ENCODE results near the gene SLC22A2. TPM values are rescaled to one million over a fixed set of nuclear protein-coding genes. Genes with fewer than 3 reads are reported as not detected.

SLC22A2 gene
- total RNA-seq, 4 donors from 2014 or later = not detected

DNA sequence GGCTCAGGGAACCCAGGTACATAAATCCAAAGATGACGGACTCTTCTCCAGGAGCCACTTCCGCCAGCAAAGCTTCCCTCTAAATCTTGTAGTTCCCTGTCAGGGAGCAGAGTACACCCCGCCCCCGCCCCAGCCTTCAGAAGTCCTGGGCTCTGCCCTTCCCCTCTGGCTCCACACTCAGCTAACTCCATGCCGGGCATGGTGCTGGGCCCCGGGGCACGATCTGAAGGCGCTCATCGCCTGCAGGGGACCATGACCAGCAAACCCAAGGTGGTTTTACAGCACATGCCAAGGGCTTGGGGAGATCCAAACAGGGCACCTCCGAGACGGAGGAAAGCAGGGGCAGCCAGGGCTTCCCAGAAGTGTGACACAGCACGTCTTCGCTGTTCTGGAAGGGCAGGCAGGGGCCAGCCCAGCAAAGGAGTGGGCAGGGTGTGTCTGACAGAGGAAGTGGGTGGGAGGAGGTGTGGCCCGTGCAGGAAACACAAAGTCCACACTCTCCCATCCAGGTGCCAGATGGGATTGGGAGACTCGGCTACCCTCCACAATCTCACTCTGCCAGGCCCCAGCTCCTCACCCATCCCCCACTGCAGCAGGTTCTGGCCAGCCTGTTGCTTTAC, 41.6 kb upstream of the SLC22A2 start:
- intact Hi-C loops (cut with DNase I; ENCODE audit: low total_unique reads) = no loop called here
- no peak for DNase-seq (ENCODE audit: low spot score in 2 of 2)
- 38 to 58% methylated on average over 15 of the region's 15 CpGs for WGBS, 2 donors
- TF ChIP-seq, protein P1, sequence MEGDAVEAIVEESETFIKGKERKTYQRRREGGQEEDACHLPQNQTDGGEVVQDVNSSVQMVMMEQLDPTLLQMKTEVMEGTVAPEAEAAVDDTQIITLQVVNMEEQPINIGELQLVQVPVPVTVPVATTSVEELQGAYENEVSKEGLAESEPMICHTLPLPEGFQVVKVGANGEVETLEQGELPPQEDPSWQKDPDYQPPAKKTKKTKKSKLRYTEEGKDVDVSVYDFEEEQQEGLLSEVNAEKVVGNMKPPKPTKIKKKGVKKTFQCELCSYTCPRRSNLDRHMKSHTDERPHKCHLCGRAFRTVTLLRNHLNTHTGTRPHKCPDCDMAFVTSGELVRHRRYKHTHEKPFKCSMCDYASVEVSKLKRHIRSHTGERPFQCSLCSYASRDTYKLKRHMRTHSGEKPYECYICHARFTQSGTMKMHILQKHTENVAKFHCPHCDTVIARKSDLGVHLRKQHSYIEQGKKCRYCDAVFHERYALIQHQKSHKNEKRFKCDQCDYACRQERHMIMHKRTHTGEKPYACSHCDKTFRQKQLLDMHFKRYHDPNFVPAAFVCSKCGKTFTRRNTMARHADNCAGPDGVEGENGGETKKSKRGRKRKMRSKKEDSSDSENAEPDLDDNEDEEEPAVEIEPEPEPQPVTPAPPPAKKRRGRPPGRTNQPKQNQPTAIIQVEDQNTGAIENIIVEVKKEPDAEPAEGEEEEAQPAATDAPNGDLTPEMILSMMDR (IDR thresholded peaks at IDR 0.05) = no peak
- no peak for TF ChIP-seq POLR2A (IDR thresholded peaks at IDR 0.05)
- H3K4me3 ChIP-seq (ENCODE audit: low read depth, poor library complexity, severe bottlenecking) = no peak overlapping the region

DNA sequence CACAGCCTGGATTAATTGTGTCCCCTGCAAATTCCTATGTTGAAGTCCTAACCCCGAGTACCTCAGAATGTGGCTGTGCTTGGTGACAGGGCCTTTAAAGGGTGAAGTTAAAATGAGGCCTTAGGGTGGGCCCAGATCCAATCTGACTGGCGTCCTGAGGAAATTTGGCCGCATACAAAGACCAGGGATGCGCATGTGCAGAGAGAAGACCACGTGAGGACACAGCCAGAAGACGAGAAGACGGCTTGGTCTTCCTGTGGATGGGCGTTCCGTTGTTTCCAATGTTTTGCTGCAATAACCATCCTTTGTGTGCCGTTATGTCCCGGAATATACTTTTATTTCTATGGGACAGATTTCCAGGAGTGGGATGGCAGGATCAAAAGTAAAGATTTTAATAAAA, 40.9 kb upstream of the SLC22A2 start:
- intact Hi-C loops (cut with DNase I; ENCODE audit: low total_unique reads) = no loop called here
- no peak overlapping the region for H3K4me3 ChIP-seq (ENCODE audit: low read depth, poor library complexity, severe bottlenecking)
- 93 to 94% methylated on average over 11 of the region's 11 CpGs for WGBS, 2 donors
- no peak for DNase-seq (ENCODE audit: low spot score in 2 of 2)
- no peak for TF ChIP-seq POLR2A (IDR thresholded peaks at IDR 0.05)
- TF ChIP-seq, protein P1 (IDR thresholded peaks at IDR 0.05) = no peak

DNA sequence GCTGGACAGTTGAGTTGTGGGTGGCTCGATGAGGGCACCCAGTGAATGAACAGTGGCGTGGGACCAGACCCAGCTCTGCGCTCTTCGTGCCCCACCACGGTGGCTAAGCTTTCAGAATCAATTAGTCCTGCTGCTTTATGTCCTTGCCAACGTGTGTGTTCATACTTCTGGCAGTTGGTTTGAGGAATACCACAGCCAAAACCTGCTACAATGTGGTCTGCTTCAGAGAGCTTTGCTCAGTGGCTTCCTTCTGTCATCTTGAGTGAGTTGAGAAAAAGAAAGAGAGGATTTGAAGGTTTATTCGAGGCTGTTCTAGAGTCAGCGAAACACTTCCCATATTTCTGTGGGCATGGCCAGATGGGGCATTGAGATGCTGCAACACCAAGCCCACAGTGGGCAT, 39.5 kb upstream of the SLC22A2 start:
- no peak for DNase-seq (ENCODE audit: low spot score in 2 of 2)
- WGBS, 2 donors = 65 to 68% methylated on average over 8 of the region's 8 CpGs
- no peak overlapping the region for H3K4me3 ChIP-seq (ENCODE audit: low read depth, poor library complexity, severe bottlenecking)
- intact Hi-C loops (cut with DNase I; ENCODE audit: low total_unique reads) = no loop called here
- TF ChIP-seq POLR2A (IDR thresholded peaks at IDR 0.05) = no peak
- TF ChIP-seq, protein P1 (IDR thresholded peaks at IDR 0.05) = no peak

GRCh38 chr6:160297310-160297709, 38.7 kb upstream of the SLC22A2 start:
- intact Hi-C loops (cut with DNase I; ENCODE audit: low total_unique reads) = no loop called here
- TF ChIP-seq POLR2A (IDR thresholded peaks at IDR 0.05) = no peak
- TF ChIP-seq, protein P1 (IDR thresholded peaks at IDR 0.05) = no peak
- H3K4me3 ChIP-seq (ENCODE audit: low read depth, poor library complexity, severe bottlenecking) = no peak overlapping the region
- DNase-seq (ENCODE audit: low spot score in 2 of 2) = no peak
- WGBS, 2 donors = 84 to 87% methylated on average over 6 of the region's 6 CpGs

GRCh38 chr6:160293844-160294243, 35.2 kb upstream of the SLC22A2 start:
- no peak overlapping the region for H3K4me3 ChIP-seq (ENCODE audit: low read depth, poor library complexity, severe bottlenecking)
- DNase-seq (ENCODE audit: low spot score in 2 of 2) = no peak
- 47 to 53% methylated on average over 7 to 8 of the region's 8 CpGs for WGBS, 2 donors
- TF ChIP-seq POLR2A (IDR thresholded peaks at IDR 0.05) = no peak
- TF ChIP-seq, protein P1 (IDR thresholded peaks at IDR 0.05) = no peak
- intact Hi-C loops (cut with DNase I; ENCODE audit: low total_unique reads) = no loop called here

DNA sequence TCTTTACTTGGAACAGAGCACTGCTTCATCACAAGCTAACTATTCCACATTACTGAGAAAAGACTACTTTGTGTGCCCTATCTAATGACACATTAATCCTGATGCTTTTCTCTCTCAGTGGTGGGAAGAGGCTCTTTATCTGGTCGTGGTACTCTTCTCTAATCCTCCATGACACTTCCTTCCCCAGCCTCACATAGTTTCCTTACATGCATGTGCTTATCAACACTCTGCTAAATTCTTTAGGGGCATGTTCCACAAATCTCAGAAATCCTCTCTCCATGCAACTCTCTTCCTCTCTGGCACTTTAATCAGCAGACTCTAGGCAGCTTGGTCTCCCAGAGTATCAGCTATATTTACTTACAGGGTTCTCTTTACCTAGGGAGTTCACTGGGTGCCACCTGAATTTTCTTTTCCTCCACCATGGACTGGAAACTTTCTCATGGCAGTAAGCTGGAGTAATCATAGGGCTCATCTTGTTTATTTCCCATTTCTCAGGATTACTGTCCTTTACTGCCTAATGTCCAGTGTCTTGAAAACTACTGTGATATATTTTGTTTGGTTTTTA, 27.0 kb upstream of the SLC22A2 start:
- TF ChIP-seq, protein P1 (IDR thresholded peaks at IDR 0.05) = no peak
- TF ChIP-seq POLR2A (IDR thresholded peaks at IDR 0.05) = no peak
- DNase-seq (ENCODE audit: low spot score in 2 of 2) = no peak
- 6 to 33% methylated on average over 1 of the region's 1 CpG for WGBS, 2 donors
- intact Hi-C loops (cut with DNase I; ENCODE audit: low total_unique reads) = no loop called here
- H3K4me3 ChIP-seq (ENCODE audit: low read depth, poor library complexity, severe bottlenecking) = no peak overlapping the region

Data from lower leg skin (tissue), 4 donors.